HG03457 (cell line): ENCODE data around the gene HSDL1.

Source experiments
- ATAC-seq: cut with Tn5 transposase; IDR thresholded peaks from one replicate; pipeline ENCODE4 v1.9.1; 2021; ENCODE audit warnings: moderate number of reproducible peaks; ENCODE audit not compliant: unreplicated experiment

HSDL1 gene

GRCh38 chr16:84084570-84085270 is 60.3 kb downstream of the HSDL1 start:
- no peak for ATAC-seq

GRCh38 chr16:84082835-84083569 is 62.0 kb downstream of the HSDL1 start:
- no peak for ATAC-seq

- ATAC-seq: no peak
These were observed 62.9 kb downstream of the HSDL1 start for GRCh38 chr16:84082110-84082509.

GRCh38 chr16:84081446-84081989 is 63.5 kb downstream of the HSDL1 start:
- no peak for ATAC-seq

GRCh38 chr16:84080813-84081212 is 64.2 kb downstream of the HSDL1 start:
- no peak for ATAC-seq

GRCh38 chr16:84080378-84080777 is 64.6 kb downstream of the HSDL1 start:
- ATAC-seq: no peak

- ATAC-seq: no peak
These were observed 65.3 kb downstream of the HSDL1 start for GRCh38 chr16:84079664-84080063.

- ATAC-seq: no peak
These were observed 69.6 kb downstream of the HSDL1 start for GRCh38 chr16:84075376-84075775.

GRCh38 chr16:84074721-84075120 is 70.3 kb downstream of the HSDL1 start:
- ATAC-seq: no peak
